IPS-18a (cell line): ENCODE measurements around the gene LYRM2.

Experiments used
- H3K27ac ChIP-seq: one replicate; pipeline ENCODE4 v1.5.1; 2013; ENCODE audit warnings: low read length
- H3K27me3 ChIP-seq: one replicate; pipeline ENCODE4 v1.6.1; 2013; ENCODE audit warnings: mild to moderate bottlenecking, low read length; ENCODE audit not compliant: control insufficient read depth, insufficient read depth
- H3K36me3 ChIP-seq: one replicate; pipeline ENCODE4 v1.6.1; 2013; ENCODE audit warnings: low read depth, low read length; ENCODE audit not compliant: control insufficient read depth
- H3K4me1 ChIP-seq: one replicate; pipeline ENCODE4 v1.6.1; 2013; ENCODE audit warnings: low read depth, low read length; ENCODE audit not compliant: control insufficient read depth
- H3K4me3 ChIP-seq: one replicate; pipeline ENCODE4 v1.5.1; 2013; ENCODE audit warnings: low read length
- H3K9ac ChIP-seq: one replicate; pipeline ENCODE4 v1.6.1; 2013; ENCODE audit warnings: mild to moderate bottlenecking, low read length, moderate library complexity
- H3K9me3 ChIP-seq: one replicate; pipeline ENCODE4 v1.6.1; 2013; ENCODE audit warnings: low read depth, low read length; ENCODE audit not compliant: control insufficient read depth

The LYRM2 gene

DNA sequence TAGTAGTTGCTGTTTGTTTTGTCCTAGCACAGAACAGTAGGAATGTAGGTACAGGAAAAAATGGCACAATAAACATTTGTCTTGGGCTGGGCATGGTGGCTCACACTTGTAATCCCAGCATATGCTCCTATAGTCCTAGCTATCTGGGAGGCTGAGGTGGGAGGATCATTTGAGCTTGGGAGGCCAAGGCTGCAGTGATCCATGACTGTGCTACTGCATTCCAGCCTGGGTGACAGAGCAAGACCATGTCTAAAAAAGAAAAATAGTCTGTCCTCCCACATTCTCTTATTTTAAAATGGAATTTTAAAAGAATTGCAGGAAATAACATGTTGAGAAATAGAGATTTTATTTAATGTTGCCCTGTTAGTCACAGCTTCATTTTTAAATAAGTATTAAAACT, 117.8 kb downstream of the LYRM2 start:
- H3K36me3 ChIP-seq: no peaks in the 10 kb centered on the region
- no peaks in the 10 kb centered on the region for H3K4me1 ChIP-seq
- no peaks in the 10 kb centered on the region for H3K27me3 ChIP-seq

GRCh38 chr6:89518352-89519055, 120.0 kb downstream of the LYRM2 start:
- Histone ChIP-seq H3K4me1 (no peaks in the 10 kb centered on the region), H3K27me3 (no peaks in the 10 kb centered on the region), H3K36me3 (no peaks in the 10 kb centered on the region), H3K27ac (no peak overlapping the region), H3K4me3 (no peak overlapping the region), H3K9ac (no peak overlapping the region), H3K9me3 (no peaks in the 10 kb centered on the region)

More for the DNA sequence above, 117.8 kb downstream of the LYRM2 start:
- H3K27ac ChIP-seq: no peak overlapping the region
- H3K9me3 ChIP-seq: no peaks in the 10 kb centered on the region
- H3K9ac ChIP-seq: no peak overlapping the region
- no peak overlapping the region for H3K4me3 ChIP-seq
